Common myeloid progenitor, CD34-positive (primary cell): ENCODE measurements around the gene TMCO4.
A peak's percentile ranks its signal among the peaks of the same experiment; 100 is the strongest.

Experiments used
- CTCF ChIA-PET: fragments of 350-600 bp; sonication (Branson Sonifier 250); formaldehyde crosslinking; loops from one replicate; lab custom pipeline; 2021; ENCODE audit warnings: antibody characterized with exemption; lab: Charles Lee
- POLR2A ChIA-PET: fragments of 350-600 bp; sonication (Branson Sonifier 250); formaldehyde crosslinking; loops from one replicate; lab custom pipeline; 2021; ENCODE audit warnings: antibody characterized with exemption; lab: Charles Lee
- DNase-seq, 3 donors: peaks; one replicate each; pipeline versions ENCODE4 v3.0.0 to v3.0.0-alpha.2; 2013
- H3K27ac ChIP-seq, 2 experiments: 1 replicate in 1 of 2; 2 replicates in 1 of 2; pipeline ENCODE4 v1.7.0; 2013; ENCODE audit warnings: inconsistent platforms in 2 of 2, low read length in 2 of 2, mild to moderate bottlenecking in 2 of 2, low read depth in 1 of 2, moderate library complexity in 1 of 2; ENCODE audit not compliant: severe bottlenecking in 2 of 2, insufficient read depth in 1 of 2, poor library complexity in 1 of 2
- H3K27me3 ChIP-seq, 5 experiments: replicated peaks in 2 of 5; 1 replicate in 3 of 5; 2 replicates in 2 of 5; pipeline versions ENCODE4 v1.6.1 to v1.7.0; 2013; ENCODE audit warnings: low read length in 4 of 5, mild to moderate bottlenecking in 2 of 5, moderate library complexity in 2 of 5, inconsistent platforms in 1 of 5; ENCODE audit not compliant: insufficient read depth in 5 of 5, control insufficient read depth in 4 of 5
- H3K36me3 ChIP-seq, 4 experiments: 1 replicate in 2 of 4; 2 replicates in 2 of 4; pipeline versions ENCODE4 v1.6.1 to v1.7.0; 2013; ENCODE audit warnings: low read length in 3 of 4, control low read depth in 1 of 4, mild to moderate bottlenecking in 1 of 4; ENCODE audit not compliant: control insufficient read depth in 4 of 4, insufficient read depth in 4 of 4
- H3K4me1 ChIP-seq, 4 experiments: 1 replicate in 3 of 4; 2 replicates in 1 of 4; pipeline versions ENCODE4 v1.6.1 to v1.7.1; 2013; ENCODE audit warnings: low read length in 3 of 4, mild to moderate bottlenecking in 3 of 4, control low read depth in 1 of 4, inconsistent platforms in 1 of 4, moderate library complexity in 1 of 4; ENCODE audit not compliant: control insufficient read depth in 4 of 4, insufficient read depth in 4 of 4; ENCODE audit errors: control extremely low read depth in 1 of 4
- H3K4me3 ChIP-seq, 7 experiments: 1 replicate in 4 of 7; 2 replicates in 3 of 7; pipeline versions ENCODE4 v1.5.1 to v1.7.0; 2013; ENCODE audit warnings: mild to moderate bottlenecking in 7 of 7, low read length in 6 of 7, moderate library complexity in 6 of 7, inconsistent platforms in 2 of 7, low read depth in 2 of 7, control low read depth in 1 of 7; ENCODE audit not compliant: insufficient read depth in 4 of 7, control insufficient read depth in 1 of 7; ENCODE audit errors: extremely low read depth in 1 of 7
- H3K9me3 ChIP-seq, 5 experiments: 1 replicate in 4 of 5; 2 replicates in 1 of 5; pipeline versions ENCODE4 v1.6.1 to v1.7.1; 2013; ENCODE audit warnings: low read length in 4 of 5, mild to moderate bottlenecking in 2 of 5, inconsistent platforms in 1 of 5, low read depth in 1 of 5, moderate library complexity in 1 of 5; ENCODE audit not compliant: control insufficient read depth in 4 of 5, insufficient read depth in 2 of 5; ENCODE audit errors: control extremely low read depth in 1 of 5
- WGBS: methylation state at CpG from one replicate; pipeline ENCODE4 v1.1.5; 2013; ENCODE audit not compliant: insufficient coverage; 5-methylcytosine and 5-hydroxymethylcytosine counted together

Gene TMCO4

GRCh38 chr1:19676438-19676922, 123.2 kb downstream of the TMCO4 start:
- H3K36me3 ChIP-seq: no peaks in the 10 kb centered on the region
- ChIA-PET POLR2A (no interaction called here), CTCF (interaction anchor here (1.4 kb wide), 1 partner anchor 14 kb away, joined by 4 read pairs; no protein-coding TSS in a partner anchor)
- H3K4me1 ChIP-seq: no peaks in the 10 kb centered on the region
- H3K9me3 ChIP-seq: no peaks in the 10 kb centered on the region
- peaks cover 0 to 29% (median 3%) of the 10 kb centered on the region in 5 experiments for H3K27me3 ChIP-seq
- peak; percentile 39 to 74 (median 71) for DNase-seq
- H3K27ac ChIP-seq: no peak overlapping the region
- no peak overlapping the region for H3K4me3 ChIP-seq
- 39% methylated on average over 9 of the region's 13 CpGs for WGBS

- no peak overlapping the region for H3K4me3 ChIP-seq
- H3K27me3 ChIP-seq: peaks cover 0 to 35% (median 3%) of the 10 kb centered on the region in 5 experiments
- CTCF ChIA-PET: no interaction called here
- DNase-seq: no peak
- H3K27ac ChIP-seq: no peak overlapping the region
- H3K9me3 ChIP-seq: no peaks in the 10 kb centered on the region
- no peaks in the 10 kb centered on the region for H3K4me1 ChIP-seq
- POLR2A ChIA-PET: no interaction called here
- H3K36me3 ChIP-seq: no peaks in the 10 kb centered on the region
- 100% methylated on average over 1 of the region's 5 CpGs for WGBS
These were observed 123.9 kb downstream of the TMCO4 start for GRCh38 chr1:19675797-19676196.

- Histone ChIP-seq H3K27ac (no peak overlapping the region), H3K4me1 (no peaks in the 10 kb centered on the region), H3K27me3 (peaks cover 0 to 58% (median 15%) of the 10 kb centered on the region in 5 experiments), H3K9me3 (no peaks in the 10 kb centered on the region), H3K36me3 (no peaks in the 10 kb centered on the region), H3K4me3 (no peak overlapping the region)
- 83% methylated on average over 1 of the region's 6 CpGs for WGBS
- ChIA-PET POLR2A (no interaction called here), CTCF (interaction anchor here (3.2 kb wide), 1 partner anchor 11 kb away, joined by 27 read pairs; no protein-coding TSS in a partner anchor)
- no peak for DNase-seq
These were observed 127.5 kb downstream of the TMCO4 start for GRCh38 chr1:19672237-19672636.

- H3K36me3 ChIP-seq: no peaks in the 10 kb centered on the region
- no peaks in the 10 kb centered on the region for H3K9me3 ChIP-seq
- ChIA-PET CTCF (interaction anchor here (0.7 to 3.2 kb wide), 2 partner anchors 9 to 13 kb away, joined by 3 to 27 read pairs; no protein-coding TSS in a partner anchor), POLR2A (no interaction called here)
- DNase-seq: no peak
- H3K4me3 ChIP-seq: no peak overlapping the region
- H3K27me3 ChIP-seq: peaks cover 6 to 64% (median 26%) of the 10 kb centered on the region in 5 experiments
- peaks cover 0 to under 1% (median 0%) of the 10 kb centered on the region in 4 experiments for H3K4me1 ChIP-seq
- H3K27ac ChIP-seq: no peak overlapping the region
- WGBS: 95% methylated on average over 3 of the region's 4 CpGs
These were observed 128.9 kb downstream of the TMCO4 start for GRCh38 chr1:19670787-19671186.

- CTCF ChIA-PET: interaction anchor here (1.3 kb wide), 1 partner anchor 15 kb away, joined by 4 read pairs; no protein-coding TSS in a partner anchor
- whole genome bisulfite sequencing: 94% methylated on average over 5 of the region's 8 CpGs
- Histone ChIP-seq H3K27me3 (peaks cover 6 to 76% (median 37%) of the 10 kb centered on the region in 5 experiments), H3K9me3 (no peaks in the 10 kb centered on the region), H3K27ac (no peak overlapping the region), H3K36me3 (no peaks in the 10 kb centered on the region), H3K4me1 (peaks cover 0 to 14% (median 11%) of the 10 kb centered on the region in 4 experiments), H3K4me3 (no peak overlapping the region)
- no peak for DNase-seq
- POLR2A ChIA-PET: no interaction called here
These were observed 130.8 kb downstream of the TMCO4 start for GRCh38 chr1:19668888-19669287.

GRCh38 chr1:19665496-19666465, 133.9 kb downstream of the TMCO4 start:
- CTCF ChIA-PET: interaction anchor here (1.4 kb wide), 1 partner anchor 38 kb away, joined by 3 read pairs; no protein-coding TSS in a partner anchor
- Histone ChIP-seq H3K4me1 (peaks cover 0 to 14% (median 11%) of the 10 kb centered on the region in 4 experiments), H3K9me3 (no peaks in the 10 kb centered on the region), H3K4me3 (peak overlapping the region in 1 of 7 experiments; percentile 58), H3K27ac (no peak overlapping the region), H3K27me3 (peaks cover 6 to 79% (median 47%) of the 10 kb centered on the region in 5 experiments), H3K36me3 (no peaks in the 10 kb centered on the region)
- 19% methylated on average over 75 of the region's 84 CpGs for WGBS
- no peak for DNase-seq
- POLR2A ChIA-PET: no interaction called here

- peaks cover 0 to 14% (median 11%) of the 10 kb centered on the region in 4 experiments for H3K4me1 ChIP-seq
- DNase-seq: no peak
- H3K27me3 ChIP-seq: peaks cover 6 to 79% (median 47%) of the 10 kb centered on the region in 5 experiments
- WGBS: 1% methylated on average over 16 of the region's 23 CpGs
- POLR2A ChIA-PET: no interaction called here
- H3K4me3 ChIP-seq: peak overlapping the region in 5 of 7 experiments; percentile 15 to 63 (median 46)
- CTCF ChIA-PET: no interaction called here
- H3K36me3 ChIP-seq: no peaks in the 10 kb centered on the region
- H3K27ac ChIP-seq: no peak overlapping the region
- no peaks in the 10 kb centered on the region for H3K9me3 ChIP-seq
These were observed 134.6 kb downstream of the TMCO4 start for GRCh38 chr1:19665186-19665495.
